ACC112 (cell line): ENCODE results near the gene ID4.
A peak's percentile ranks its signal among the peaks of the same experiment; 100 is the strongest.

Experiments used
- H2AFZ ChIP-seq: fragments of 200-600 bp; sonication (generic); one replicate; pipeline ENCODE4 v1.6.0; 2017; ENCODE audit warnings: antibody characterized with exemption, low read length; ENCODE audit not compliant: unreplicated experiment
- H3K27ac ChIP-seq: fragments of 200-600 bp; sonication (generic); 2 replicates; pipeline ENCODE4 v1.5.1; 2014; ENCODE audit warnings: low read depth, mild to moderate bottlenecking, antibody characterized with exemption, low read length, moderate library complexity
- H3K27me3 ChIP-seq: fragments of 200-600 bp; sonication (generic); 2 replicates; pipeline ENCODE4 v1.6.1; 2014; ENCODE audit warnings: mild to moderate bottlenecking, antibody characterized with exemption, low read length, moderate library complexity, mixed read lengths; ENCODE audit not compliant: insufficient read depth
- H3K36me3 ChIP-seq: fragments of 200-600 bp; sonication (generic); 2 replicates; pipeline ENCODE4 v1.6.1; 2016; ENCODE audit warnings: mild to moderate bottlenecking, antibody characterized with exemption, low read length, moderate library complexity, mixed read lengths; ENCODE audit not compliant: insufficient read depth
- H3K4me1 ChIP-seq: fragments of 200-600 bp; sonication (generic); one replicate; pipeline ENCODE4 v1.6.1; 2016; ENCODE audit warnings: low read length, mixed read lengths; ENCODE audit not compliant: insufficient read depth, unreplicated experiment, control insufficient read depth
- H3K4me3 ChIP-seq: fragments of 200-600 bp; sonication (generic); 2 replicates; pipeline ENCODE4 v1.5.1; 2014; ENCODE audit warnings: mild to moderate bottlenecking, low read depth, low read length
- H3K79me2 ChIP-seq: fragments of 200-600 bp; sonication (generic); one replicate; pipeline ENCODE4 v1.6.0; 2016; ENCODE audit warnings: low read length; ENCODE audit not compliant: control insufficient read depth, unreplicated experiment, insufficient read depth

ID4 gene

GRCh38 chr6:19805129-19805481 is 32.1 kb upstream of the ID4 start:
- Histone ChIP-seq H3K4me3 (peak overlapping the region; percentile 87), H3K27me3 (no peaks in the 10 kb centered on the region), H3K36me3 (no peaks in the 10 kb centered on the region), H3K4me1 (peaks cover 15% of the 10 kb centered on the region), H2AFZ (peak overlapping the region; percentile 65), H3K27ac (peak overlapping the region; percentile 93), H3K79me2 (no peaks in the 10 kb centered on the region)

GRCh38 chr6:19806971-19807396 is 30.2 kb upstream of the ID4 start:
- Histone ChIP-seq H3K79me2 (no peaks in the 10 kb centered on the region), H3K36me3 (no peaks in the 10 kb centered on the region), H3K27ac (no peak overlapping the region), H2AFZ (no peak overlapping the region), H3K4me3 (no peak overlapping the region), H3K27me3 (no peaks in the 10 kb centered on the region), H3K4me1 (peaks cover 15% of the 10 kb centered on the region)

GRCh38 chr6:19811397-19812079 is 25.6 kb upstream of the ID4 start:
- H2AFZ ChIP-seq = no peak overlapping the region
- no peaks in the 10 kb centered on the region for H3K79me2 ChIP-seq
- no peak overlapping the region for H3K27ac ChIP-seq
- no peaks in the 10 kb centered on the region for H3K4me1 ChIP-seq
- no peaks in the 10 kb centered on the region for H3K36me3 ChIP-seq
- H3K27me3 ChIP-seq = peaks cover 11% of the 10 kb centered on the region; the same call in 1 of the 2 replicates
- no peak overlapping the region for H3K4me3 ChIP-seq

GRCh38 chr6:19812512-19813119 is 24.6 kb upstream of the ID4 start:
- no peak overlapping the region for H3K27ac ChIP-seq
- H3K4me3 ChIP-seq = no peak overlapping the region
- H3K79me2 ChIP-seq = no peaks in the 10 kb centered on the region
- no peaks in the 10 kb centered on the region for H3K4me1 ChIP-seq
- H3K27me3 ChIP-seq = peaks cover 11% of the 10 kb centered on the region; the same call in 1 of the 2 replicates
- H2AFZ ChIP-seq = no peak overlapping the region
- H3K36me3 ChIP-seq = no peaks in the 10 kb centered on the region

GRCh38 chr6:19818805-19819204 is 18.4 kb upstream of the ID4 start:
- no peak overlapping the region for H2AFZ ChIP-seq

GRCh38 chr6:19824058-19824807 is 12.9 kb upstream of the ID4 start:
- no peak overlapping the region for H2AFZ ChIP-seq
- no peak overlapping the region for H3K27ac ChIP-seq

More at GRCh38 chr6:19818805-19819204, 18.4 kb upstream of the ID4 start:
- H3K36me3 ChIP-seq = no peaks in the 10 kb centered on the region
- H3K27ac ChIP-seq = no peak overlapping the region
- no peak overlapping the region for H3K4me3 ChIP-seq
- peaks cover 2% of the 10 kb centered on the region; the same call in 1 of the 2 replicates for H3K27me3 ChIP-seq
- H3K79me2 ChIP-seq = no peaks in the 10 kb centered on the region
- H3K4me1 ChIP-seq = no peaks in the 10 kb centered on the region

GRCh38 chr6:19827247-19827646 is 9.9 kb upstream of the ID4 start:
- H3K4me1 ChIP-seq = no peaks in the 10 kb centered on the region
- H3K36me3 ChIP-seq = no peaks in the 10 kb centered on the region
- H3K27me3 ChIP-seq = peaks cover 12% of the 10 kb centered on the region
- H3K27ac ChIP-seq = no peak overlapping the region
- H3K79me2 ChIP-seq = no peaks in the 10 kb centered on the region
- H2AFZ ChIP-seq = no peak overlapping the region
- H3K4me3 ChIP-seq = no peak overlapping the region

More at GRCh38 chr6:19824058-19824807, 12.9 kb upstream of the ID4 start:
- no peaks in the 10 kb centered on the region for H3K36me3 ChIP-seq
- H3K4me1 ChIP-seq = no peaks in the 10 kb centered on the region
- H3K79me2 ChIP-seq = no peaks in the 10 kb centered on the region
- H3K27me3 ChIP-seq = peaks cover 3% of the 10 kb centered on the region; the same call in 1 of the 2 replicates
- no peak overlapping the region for H3K4me3 ChIP-seq

- H2AFZ ChIP-seq = no peak overlapping the region
- no peak overlapping the region for H3K4me3 ChIP-seq
- H3K27ac ChIP-seq = no peak overlapping the region
- no peaks in the 10 kb centered on the region for H3K4me1 ChIP-seq
- H3K79me2 ChIP-seq = no peaks in the 10 kb centered on the region
- H3K27me3 ChIP-seq = peaks cover 17% of the 10 kb centered on the region
- H3K36me3 ChIP-seq = no peaks in the 10 kb centered on the region
Observed at GRCh38 chr6:19827903-19828302, 9.3 kb upstream of the ID4 start.

- H2AFZ ChIP-seq = no peak overlapping the region
- peaks cover 36% of the 10 kb centered on the region for H3K27me3 ChIP-seq
- no peak overlapping the region for H3K27ac ChIP-seq
- no peaks in the 10 kb centered on the region for H3K36me3 ChIP-seq
- H3K4me3 ChIP-seq = no peak overlapping the region
- H3K79me2 ChIP-seq = no peaks in the 10 kb centered on the region
- no peaks in the 10 kb centered on the region for H3K4me1 ChIP-seq
Observed at GRCh38 chr6:19830171-19830570, 7.0 kb upstream of the ID4 start.

GRCh38 chr6:19831358-19831757 is 5.8 kb upstream of the ID4 start:
- Histone ChIP-seq H3K79me2 (no peaks in the 10 kb centered on the region), H3K4me1 (no peaks in the 10 kb centered on the region), H3K27me3 (peaks cover 48% of the 10 kb centered on the region), H3K27ac (no peak overlapping the region), H2AFZ (no peak overlapping the region), H3K36me3 (no peaks in the 10 kb centered on the region), H3K4me3 (no peak overlapping the region)
